GM21367 (cell line): ENCODE results near the gene IRS2.

ENCODE experiments used
- ATAC-seq: cut with Tn5 transposase; IDR thresholded peaks from one replicate; pipeline ENCODE4 v1.9.1; 2021; ENCODE audit not compliant: unreplicated experiment

IRS2 gene

DNA sequence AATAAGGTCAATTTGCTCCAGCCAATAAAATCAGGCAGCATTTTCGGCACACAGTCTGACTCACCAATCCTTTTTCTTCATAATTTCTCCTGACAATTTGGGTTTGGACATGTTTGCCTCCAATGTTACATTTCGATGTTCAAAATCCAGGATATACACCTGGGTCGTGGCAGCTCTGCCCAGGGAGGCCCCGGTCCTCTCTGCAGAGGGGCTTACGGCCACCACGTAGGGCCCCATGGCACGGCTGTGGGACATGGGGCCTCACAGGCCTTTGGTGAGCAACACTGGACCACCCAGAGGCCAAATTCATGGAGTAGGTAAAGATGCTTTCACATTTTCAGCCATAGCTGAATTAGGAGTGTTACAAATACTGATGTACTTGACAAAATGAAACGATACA, 25.4 kb downstream of the IRS2 start:
- ATAC-seq = no peak

DNA sequence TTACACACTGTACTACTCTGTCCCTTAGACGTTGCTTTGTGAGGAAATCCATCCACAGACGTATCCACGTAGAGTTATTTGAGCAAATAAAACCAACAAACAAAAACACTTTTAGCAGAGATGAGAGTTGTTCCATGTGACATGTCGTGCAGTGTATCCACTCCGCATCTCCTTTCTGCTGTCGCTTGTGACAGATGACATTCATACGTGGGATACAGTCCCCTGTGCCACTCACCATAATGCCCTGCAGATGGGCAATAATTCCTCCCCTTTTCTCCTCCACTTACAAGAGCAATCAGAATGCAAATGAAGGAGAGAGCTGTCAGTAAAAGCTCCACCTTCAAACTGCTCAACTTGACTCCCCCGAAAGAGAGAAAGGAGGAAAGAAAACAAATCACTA, 26.0 kb downstream of the IRS2 start:
- no peak for ATAC-seq

DNA sequence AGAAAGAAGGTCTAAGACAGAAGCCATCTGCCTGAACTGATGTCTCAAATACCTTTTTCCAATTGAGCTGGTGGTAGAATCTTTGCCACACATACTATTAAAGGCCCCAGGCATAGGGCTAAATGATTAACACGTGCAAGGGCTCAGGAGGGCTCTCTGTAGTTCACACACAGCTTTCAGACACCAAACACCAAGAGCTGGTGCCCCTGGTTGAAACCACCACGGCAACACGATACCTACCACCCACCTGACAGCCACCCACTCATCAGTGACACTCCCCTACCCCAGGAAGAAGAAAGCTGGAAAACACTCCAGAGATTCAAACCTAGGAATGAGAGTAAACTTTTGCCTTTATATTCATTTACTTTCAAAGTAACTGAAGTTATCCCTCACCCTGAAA, 26.8 kb downstream of the IRS2 start:
- ATAC-seq = no peak

DNA sequence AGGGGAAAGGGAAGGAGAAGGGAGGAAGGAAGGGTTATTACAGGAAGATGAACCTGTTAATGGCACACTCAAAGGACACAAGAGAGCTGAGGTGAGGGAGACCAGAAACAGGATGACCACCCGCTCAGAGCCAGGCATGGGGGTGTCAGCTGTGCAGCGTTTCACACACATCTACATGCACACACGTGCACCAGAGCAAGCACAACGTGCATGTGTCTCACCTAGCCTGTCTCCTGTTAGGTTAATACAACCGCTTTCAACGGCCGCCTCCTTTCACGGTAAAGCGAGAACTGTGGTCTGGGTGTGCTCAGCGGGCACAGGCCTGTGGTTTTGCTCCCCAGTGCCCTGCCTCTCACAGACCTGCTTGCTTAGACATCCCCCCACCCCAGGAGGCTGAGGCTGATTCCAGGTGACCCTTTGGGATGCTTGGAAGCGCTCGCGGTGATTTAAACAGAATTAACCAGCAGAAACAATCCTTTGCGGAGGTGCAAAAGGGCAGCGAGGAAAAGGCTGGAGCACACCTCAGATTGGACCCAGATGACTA, 27.4 kb downstream of the IRS2 start:
- no peak for ATAC-seq

DNA sequence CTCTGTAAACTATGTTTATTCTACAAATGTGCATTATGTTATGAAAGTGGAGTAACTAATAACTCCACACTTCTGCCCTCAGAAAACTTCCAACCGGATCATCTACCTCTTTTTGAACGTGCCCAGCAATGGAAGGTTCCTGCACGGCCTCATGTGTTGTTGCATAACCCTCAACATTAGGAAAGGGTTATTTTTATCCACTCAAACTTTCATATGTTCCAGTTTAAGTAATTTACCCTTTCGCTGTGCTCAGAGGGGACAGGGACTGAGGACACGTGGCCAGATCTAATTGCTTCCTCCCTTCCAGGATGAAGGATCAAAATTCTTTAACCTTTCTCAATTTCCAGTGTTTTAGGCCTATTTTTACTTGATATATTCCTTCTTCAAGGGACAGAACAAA, 29.6 kb downstream of the IRS2 start:
- no peak for ATAC-seq

DNA sequence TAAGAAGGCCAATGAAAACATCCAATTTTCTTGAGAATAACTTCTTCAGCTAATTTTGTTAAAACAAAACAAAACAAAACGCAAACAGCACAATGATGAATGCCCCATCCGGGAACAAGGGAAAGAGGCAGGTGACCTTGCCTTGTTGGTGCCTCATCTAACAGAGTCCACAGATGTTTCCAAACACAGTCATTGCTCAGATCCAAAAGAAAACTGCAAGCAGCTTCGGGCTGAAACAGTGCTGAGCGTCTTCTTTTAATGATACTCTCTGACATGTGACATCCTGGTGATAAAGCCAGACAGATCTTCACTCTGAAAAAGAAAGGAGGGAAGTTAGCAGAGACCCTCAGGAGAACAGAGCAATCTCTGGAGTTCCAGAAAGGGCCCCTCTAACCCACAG, 30.4 kb downstream of the IRS2 start:
- no peak for ATAC-seq

DNA sequence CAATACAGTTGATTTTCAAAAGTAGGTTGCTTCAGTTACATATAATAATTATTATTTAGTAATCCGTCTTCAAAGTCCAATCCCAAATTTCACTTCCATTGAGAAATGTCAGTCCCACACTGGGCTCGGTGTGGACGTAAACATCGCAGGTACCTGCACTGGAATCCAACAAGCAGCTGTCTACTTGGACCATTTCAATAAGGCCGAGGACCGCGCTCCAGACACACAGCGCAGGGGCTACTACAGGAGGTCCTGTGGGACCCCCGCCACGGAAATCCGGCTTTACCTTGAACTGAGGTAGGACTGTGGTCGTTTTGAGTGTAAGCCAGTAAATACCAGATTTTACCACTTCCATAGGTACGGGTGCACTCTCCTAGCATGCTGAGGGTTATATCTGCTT, 30.8 kb downstream of the IRS2 start:
- no peak for ATAC-seq

DNA sequence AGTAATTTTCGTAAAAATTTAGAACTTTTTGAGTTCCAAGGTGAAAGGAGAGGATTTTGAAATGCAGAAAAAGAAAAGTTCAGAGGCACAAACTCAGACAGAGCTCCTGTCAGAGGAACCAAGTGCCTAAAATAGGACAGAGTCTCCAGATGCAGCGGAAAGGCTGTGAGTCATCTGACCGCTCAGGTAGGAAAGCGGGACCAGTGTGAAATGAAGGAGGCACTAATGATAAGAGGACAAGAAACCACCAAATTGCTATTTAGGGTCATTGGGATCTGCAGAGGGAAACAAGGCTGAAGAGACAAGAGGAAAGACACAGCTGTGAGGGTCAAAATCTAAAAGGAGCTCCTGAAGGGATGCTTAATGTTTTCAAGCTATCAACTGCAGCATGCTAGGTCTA, 34.9 kb downstream of the IRS2 start:
- ATAC-seq = no peak

DNA sequence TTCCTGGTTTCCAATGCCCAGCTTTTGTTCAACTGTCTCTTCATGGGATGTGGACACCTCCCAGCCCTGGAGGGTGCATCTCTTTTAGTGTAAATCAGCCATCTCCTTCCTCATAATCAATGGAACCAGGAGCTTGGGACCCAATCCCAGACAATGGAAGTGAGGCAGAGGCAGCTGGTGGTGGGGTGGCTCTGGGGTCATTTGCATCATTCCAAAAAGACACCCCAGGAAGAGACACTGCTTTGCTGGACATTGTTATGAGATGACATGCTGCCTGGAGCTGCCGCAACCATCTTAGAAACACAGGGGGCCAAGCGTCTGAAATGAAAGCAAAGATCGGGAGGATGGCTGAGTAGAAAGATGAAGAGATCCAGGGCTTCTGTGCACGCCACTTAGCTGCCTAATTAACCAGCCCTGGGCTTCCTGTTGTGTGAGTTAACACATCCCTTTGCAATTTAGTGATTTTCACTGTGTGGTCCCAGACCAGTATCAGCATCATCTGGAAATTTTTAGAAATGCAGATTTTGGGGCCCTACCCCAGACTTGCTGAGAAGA, 36.1 kb downstream of the IRS2 start:
- no peak for ATAC-seq

DNA sequence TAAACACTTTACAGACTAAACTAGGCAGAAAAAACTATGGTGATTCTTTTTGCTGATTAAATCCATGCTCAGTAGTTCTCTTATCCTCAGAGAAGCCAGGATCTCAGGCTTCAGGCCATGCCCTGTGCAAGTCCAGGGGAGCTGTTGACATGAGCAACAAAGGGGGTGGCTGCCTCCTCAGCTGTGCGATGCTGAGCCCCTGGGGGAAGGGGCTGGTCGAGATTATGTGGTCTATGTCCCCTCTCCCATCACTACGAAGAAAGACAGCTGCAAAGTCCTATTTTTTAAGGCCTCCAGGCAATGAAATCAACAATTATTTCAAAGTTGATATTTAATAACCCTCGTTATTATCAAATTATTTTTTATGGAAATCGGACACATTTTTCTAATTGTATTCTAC, 37.0 kb downstream of the IRS2 start:
- no peak for ATAC-seq

DNA sequence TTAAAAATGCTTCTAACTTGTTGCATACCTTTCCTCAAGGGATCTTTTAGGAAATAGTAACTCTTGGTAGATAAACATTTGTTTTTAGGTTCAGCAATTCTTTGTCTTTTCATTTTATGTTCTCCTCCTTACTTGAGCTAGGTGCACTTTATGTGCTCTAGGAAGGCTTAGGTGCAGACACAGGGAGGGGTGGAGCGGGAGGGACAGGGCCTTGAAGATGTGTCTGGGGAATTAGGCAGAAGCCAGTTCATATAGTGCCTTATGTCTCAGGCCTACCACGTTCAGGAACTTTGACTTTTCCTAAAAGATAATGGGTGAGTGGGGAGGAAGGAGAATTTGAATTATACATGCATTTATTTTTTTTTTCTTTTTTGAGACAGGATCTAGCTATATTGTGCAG, 37.7 kb downstream of the IRS2 start:
- no peak for ATAC-seq

DNA sequence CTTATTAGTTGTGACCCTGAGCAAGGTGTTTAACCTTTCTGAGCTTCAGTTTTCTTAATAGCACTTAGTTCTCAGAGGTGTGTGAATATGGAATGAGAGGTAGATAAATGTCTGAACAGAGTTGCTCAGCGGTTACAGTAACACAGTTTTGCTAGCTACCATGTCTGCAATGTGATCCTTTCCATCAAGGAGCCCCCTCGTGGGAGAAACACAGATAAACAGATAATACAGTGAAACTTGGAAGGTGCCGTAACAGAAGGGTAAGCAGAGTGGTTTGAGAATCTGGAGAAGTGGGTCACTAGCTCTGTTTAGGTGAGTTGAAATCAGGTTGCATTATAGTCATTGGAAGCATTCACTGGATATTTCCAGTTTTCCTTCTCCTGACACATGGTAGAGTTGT, 38.9 kb downstream of the IRS2 start:
- no peak for ATAC-seq

DNA sequence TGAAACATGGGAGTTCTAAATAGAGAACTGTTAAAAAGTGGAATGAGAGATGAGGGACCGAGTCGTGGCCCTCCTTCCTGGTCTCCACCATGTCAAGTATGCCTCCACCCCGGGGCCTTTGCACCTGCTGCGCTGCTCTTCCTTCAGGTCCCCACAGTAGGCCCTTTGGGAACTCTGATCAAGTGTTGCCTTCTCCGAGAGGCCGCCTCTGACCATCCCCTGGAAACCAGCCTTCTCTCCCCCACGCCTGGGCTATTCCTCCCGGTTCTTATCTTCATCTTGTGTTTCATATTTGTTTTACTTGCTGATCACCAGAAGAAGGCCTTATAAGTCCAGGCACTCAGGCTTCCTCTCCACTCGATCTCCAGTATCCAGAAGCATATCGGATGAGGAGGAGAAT, 40.0 kb downstream of the IRS2 start:
- ATAC-seq = no peak

DNA sequence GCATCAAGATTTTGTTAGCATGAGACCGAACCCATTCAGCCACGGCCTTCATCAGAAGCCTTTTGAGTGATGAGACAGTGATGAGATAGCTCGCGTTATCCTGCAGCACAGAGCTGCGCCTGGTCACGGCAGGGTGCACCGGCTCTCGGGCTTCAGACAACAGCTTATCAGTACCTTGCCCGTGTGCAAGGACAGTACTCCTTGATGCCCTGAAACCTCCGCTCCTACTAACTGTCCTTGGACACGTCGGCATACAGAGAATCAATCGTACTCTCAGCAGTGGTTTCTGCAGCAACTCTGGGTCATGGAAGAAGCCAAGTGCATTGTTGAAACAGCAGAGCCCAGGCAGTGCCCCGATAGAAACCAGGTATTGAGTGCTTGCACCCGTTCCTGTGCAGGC, 40.7 kb downstream of the IRS2 start:
- no peak for ATAC-seq

DNA sequence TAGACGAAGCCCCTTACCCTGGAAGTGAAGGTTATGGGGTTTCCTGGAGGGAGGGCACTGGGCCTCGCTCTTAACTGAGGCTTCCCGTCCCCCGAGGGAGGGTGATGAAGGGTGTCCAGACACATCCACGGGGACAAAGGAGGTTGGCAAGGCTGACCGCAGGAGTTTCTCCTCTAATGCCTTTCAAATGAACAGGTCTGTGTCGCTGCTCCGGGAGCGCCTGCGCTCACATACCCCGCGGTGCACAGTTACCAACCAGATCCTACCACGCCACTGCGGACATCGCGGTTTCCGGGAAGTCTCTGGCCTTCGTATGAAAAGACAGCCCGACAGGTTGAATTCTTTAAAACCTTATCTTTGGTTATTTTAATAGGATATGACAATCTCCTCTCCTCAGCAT, 41.3 kb downstream of the IRS2 start:
- no peak for ATAC-seq

DNA sequence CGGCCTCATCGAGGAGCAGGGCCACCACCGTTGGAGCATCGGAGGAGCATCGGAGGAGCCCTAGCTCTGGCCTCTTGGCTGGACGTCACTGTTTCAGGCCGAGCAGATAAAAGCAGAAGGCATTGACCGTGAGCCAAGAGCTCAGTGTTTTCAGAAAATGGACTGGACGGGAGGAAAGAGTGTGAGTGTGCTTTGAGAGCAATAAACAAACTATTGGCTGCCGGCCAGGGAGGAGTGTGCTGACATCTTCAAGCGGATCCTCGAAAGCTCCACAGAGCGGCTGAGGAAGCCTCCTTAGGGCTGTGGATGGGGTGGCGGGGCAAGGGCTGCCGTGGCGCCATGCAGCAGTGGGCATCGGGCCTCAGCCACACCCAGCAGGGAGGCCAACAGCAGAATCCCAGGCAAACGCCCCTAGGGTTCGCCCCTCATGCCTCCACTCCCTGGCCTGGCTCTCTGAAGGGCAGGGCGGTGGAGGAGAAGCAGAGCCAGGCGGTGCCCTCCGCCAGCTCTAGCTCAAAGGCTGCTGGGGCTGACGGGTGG, 41.8 kb downstream of the IRS2 start:
- no peak for ATAC-seq

DNA sequence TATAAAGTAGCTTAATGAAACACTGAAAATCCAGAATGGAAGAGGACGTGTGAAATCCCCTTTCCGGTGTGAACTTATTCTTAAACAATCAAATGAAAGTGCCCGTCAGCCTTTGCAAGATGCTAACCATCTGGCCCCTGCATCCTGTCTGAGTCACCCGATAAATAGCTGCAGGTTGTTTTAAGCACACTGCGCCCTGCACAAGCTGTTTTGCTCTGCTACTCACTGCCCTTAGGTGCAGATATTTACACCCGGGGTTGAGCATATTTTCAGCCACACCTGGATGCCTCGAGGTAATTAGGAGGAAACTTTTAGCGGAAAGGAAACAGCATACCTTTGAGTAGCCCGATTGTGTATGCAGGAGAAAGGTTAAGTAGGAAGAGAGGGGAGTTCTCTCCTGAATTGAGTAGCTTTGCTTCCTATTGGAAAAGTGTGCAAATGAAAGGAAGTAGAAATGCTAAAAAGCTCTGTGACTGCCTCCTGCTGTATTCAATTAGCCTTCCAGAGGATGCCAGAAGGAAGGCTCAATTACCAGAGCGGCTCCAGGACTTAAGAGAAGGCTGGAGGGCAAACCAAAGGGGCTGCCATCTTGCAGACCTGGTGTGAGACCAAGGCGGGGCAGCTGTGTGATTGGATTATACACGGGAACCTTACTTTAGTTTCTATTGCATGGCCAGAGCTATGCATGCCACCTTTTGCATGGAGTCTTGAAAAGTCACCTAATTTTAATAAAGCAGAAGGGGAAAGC, 42.5 kb downstream of the IRS2 start:
- no peak for ATAC-seq

DNA sequence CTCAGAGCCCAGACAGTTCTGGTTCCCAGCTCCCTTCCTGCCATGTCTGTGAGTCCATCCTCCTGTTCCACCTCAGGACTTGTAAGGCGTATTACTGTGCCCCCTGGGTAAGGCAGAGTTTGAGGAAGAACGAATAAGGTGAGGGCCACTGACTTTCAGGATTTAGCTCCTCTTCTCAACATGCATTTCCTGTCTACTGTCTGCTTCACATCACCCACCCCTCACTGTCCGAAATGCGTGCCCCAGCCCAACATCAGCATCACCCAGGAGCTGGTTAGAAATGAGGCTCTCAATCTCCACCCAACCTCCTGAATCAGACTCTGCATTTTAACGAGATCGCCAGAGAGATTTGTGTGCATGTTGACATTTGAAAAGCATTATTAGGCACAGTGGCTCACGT, 44.4 kb downstream of the IRS2 start:
- ATAC-seq = no peak

DNA sequence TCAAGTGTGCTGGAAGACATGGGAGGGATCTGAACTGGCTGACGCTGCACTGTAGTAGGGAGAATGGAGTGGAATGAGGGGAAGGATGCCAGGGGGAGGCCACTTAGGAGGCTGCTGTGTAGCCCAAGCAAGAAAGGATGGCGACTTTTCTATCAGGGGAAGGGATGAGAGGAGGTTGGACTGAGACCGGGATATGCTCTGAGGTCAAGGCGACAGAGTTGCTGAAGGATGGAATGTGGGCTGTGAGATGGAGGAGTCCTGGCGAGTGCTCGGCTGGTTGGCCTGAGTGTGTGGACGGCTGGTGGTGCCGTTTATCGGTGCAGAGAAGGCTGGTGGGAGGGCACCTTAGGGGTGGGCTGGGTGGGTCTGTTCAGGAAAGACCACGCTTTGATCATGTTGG, 45.7 kb downstream of the IRS2 start:
- no peak for ATAC-seq

DNA sequence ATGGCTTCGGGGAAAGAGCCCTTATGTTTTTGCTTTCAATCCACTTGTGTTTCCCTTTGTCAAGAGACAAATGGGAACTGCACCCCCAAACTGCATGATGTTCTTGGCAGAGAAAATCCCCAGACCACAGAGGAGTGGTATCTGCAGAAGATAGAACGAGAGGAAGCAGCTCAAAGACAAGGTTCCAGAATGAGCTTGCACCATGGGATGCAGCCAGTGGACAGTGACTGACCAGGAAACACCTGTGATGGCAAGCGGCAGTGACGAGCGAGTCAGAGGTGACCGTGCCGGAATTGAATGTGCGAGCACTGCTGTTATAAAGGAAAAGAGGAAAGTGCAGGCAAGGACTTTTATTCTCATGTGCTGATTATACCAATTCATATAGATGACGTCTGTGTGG, 46.3 kb downstream of the IRS2 start:
- no peak for ATAC-seq

DNA sequence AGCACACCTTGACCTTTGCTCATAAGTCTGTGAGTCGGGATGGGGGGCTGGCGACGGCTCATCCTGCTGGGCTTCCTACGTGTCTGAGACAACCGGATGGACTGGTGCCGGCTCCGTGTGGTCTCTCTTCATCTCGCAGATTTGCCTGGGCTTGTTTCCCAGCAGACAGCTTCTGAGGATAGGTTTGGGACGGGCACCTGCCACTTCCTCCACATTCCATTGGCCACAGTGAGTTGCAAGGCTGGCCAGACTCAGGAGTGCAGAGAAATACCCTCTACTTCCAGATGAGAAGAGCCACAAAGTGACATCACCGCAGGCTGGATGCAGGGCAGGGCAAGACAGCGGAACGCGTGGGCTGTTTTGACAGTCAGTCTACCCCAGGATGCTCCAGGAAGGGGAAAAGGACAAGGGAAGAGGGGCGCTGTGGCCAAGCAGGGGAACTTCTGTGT, 48.1 kb downstream of the IRS2 start:
- ATAC-seq = no peak

DNA sequence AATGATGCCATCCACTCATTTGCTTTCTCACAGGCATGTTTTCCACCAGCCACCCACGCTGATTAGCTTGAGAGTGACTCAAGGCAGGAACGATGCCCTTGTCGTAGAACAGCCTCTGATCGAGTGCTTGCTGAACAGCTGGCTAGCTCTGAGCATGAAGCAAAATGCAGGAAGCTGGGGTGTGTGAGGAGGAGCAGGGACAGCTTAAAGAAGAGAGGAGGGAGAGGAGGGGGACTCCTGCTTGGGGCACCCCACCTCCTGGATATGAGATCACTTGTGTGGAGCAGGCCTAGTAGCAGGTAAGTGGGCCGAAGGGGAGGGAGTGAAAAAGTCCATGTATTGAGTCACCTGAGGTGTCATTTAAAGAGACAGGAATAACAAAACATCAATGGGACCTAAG, 48.8 kb downstream of the IRS2 start:
- ATAC-seq = no peak
